Thyroid gland (tissue), 4 donors: ENCODE results near the gene CBARP.

Experiments used
- POLR2A ChIP-seq, 2 donors: fragments of 450-650 bp; IDR thresholded peaks; one replicate each; pipeline ENCODE4 v1.6.1; 2017; ENCODE audit warnings: antibody characterized with exemption in 2 of 2, mild to moderate bottlenecking in 2 of 2, moderate library complexity in 1 of 2
- TF ChIP-seq, protein P1 (sequence below), 6 experiments: fragments of 200-600 bp in 3 of 6; fragments of 450-650 bp in 3 of 6; sonication (generic) in 3 of 6; IDR thresholded peaks; one replicate each; pipeline ENCODE4 v1.5.1; 2016 to 2019; ENCODE audit warnings: antibody characterized with exemption in 6 of 6, mild to moderate bottlenecking in 2 of 6, inconsistent platforms in 1 of 6, moderate library complexity in 1 of 6

GRCh38 chr19:1251330-1252220, 13.8 kb upstream of the CBARP start:
- no peak for TF ChIP-seq POLR2A (IDR thresholded peaks at IDR 0.05)
- TF ChIP-seq, protein P1, sequence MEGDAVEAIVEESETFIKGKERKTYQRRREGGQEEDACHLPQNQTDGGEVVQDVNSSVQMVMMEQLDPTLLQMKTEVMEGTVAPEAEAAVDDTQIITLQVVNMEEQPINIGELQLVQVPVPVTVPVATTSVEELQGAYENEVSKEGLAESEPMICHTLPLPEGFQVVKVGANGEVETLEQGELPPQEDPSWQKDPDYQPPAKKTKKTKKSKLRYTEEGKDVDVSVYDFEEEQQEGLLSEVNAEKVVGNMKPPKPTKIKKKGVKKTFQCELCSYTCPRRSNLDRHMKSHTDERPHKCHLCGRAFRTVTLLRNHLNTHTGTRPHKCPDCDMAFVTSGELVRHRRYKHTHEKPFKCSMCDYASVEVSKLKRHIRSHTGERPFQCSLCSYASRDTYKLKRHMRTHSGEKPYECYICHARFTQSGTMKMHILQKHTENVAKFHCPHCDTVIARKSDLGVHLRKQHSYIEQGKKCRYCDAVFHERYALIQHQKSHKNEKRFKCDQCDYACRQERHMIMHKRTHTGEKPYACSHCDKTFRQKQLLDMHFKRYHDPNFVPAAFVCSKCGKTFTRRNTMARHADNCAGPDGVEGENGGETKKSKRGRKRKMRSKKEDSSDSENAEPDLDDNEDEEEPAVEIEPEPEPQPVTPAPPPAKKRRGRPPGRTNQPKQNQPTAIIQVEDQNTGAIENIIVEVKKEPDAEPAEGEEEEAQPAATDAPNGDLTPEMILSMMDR (IDR thresholded peaks at IDR 0.05): no peak
